ENCODE data around the gene MAMSTR. TPM values are rescaled to one million over a fixed set of nuclear protein-coding genes. Genes with fewer than 3 reads are reported as not detected.
"Not testable (repeated sequence)": the region's sequence is repeated elsewhere in the genome, so short reads cannot be mapped to it uniquely, and the experiment has no call there.

The MAMSTR gene
- total RNA-seq, 8 experiments from 2014 or later: 0.71 to 5.0 (median 1.7) TPM

DNA sequence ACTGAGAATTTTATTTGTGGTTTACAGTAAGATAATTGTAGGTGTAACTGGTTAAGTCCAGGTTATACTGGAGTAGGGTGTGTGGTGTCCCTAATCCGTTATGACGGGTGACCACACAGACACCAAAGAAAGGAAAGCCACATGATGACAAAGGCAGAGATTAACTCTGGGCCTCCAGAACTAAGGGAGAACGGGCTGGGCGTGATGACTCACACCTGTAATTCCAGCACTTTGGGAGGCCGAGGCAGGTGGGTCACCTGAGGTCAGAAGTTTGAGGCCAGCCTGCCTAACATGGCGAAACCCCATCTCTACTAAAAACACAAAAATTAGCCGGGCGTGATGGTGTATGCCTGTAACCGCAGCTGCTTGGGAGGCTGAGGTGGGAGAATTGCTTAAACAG lies 33.9 kb downstream of the MAMSTR start:
- Histone ChIP-seq H3K4me1 (replicated peaks in 1 of 2) (peaks cover 0 to 5% of the 10 kb centered on the region in 2 donors), H3K4me3 (no peak overlapping the region), H3K27ac (no peak overlapping the region)
- ATAC-seq (replicated peaks in 6 of 8): peak in 1 of 8 experiments; percentile 4
- in situ Hi-C loops (cut with MboI; ENCODE audit: low pct_unique_long_range_greater_than_20kb in 2 of 9, low sequenced_read_pairs in 9 of 9, unreplicated experiment in 9 of 9): no loop called here
- WGBS, 10 experiments: 69 to 100% (median 90%) methylated on average over 2 to 9 of the region's 9 CpGs; no CpG with 5 or more reads in 2 of the 10 experiments

DNA sequence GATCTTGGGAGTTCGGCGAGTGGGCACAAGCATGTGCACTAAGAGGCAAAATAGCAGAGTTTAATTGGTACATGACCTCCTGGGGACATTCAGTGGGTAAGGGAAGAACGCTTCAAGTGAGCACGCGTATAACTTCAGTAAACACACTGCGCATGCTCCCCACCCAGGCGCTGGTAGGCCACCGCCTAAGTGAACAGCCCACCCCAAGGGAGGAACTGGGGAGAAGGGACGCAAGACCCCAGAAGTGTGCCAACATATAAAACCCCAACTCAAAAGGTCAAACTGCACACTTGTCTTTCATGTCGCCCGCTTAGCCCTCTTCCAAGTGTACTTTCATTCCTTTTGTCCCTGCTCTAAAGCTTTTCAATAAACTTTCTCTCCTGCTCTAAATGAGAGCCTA lies 36.2 kb downstream of the MAMSTR start:
- peak in 3 of 8 experiments; percentile 25 to 59 (median 29) for ATAC-seq (replicated peaks in 6 of 8)
- in situ Hi-C loops (cut with MboI; ENCODE audit: low pct_unique_long_range_greater_than_20kb in 2 of 9, low sequenced_read_pairs in 9 of 9, unreplicated experiment in 9 of 9): no loop called here
- 20 to 94% (median 86%) methylated on average over 1 to 11 of the region's 11 CpGs; no CpG with 5 or more reads in 2 of the 10 experiments for WGBS, 10 experiments
- H3K4me1 ChIP-seq (replicated peaks in 1 of 2): peaks cover 0 to 5% of the 10 kb centered on the region in 2 donors
- H3K27ac ChIP-seq: no peak overlapping the region
- no peak overlapping the region for H3K4me3 ChIP-seq

DNA sequence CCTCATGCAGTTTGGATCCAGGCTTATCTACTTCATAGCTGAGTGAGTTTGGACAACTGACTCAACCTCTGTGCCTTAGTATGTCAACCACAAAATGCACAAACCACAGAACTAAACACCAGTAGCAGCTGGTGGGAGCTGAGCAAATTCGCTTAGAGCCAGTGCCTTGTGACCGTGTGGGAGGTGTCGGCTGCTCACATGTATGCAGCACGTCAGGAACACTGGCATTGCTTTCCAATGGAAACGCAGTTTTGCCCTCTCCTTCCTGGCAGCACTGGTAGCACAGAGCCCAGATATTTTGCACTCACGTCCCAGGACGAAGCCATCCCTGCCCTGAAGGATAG lies 38.4 kb downstream of the MAMSTR start:
- in situ Hi-C loops (cut with MboI; ENCODE audit: low pct_unique_long_range_greater_than_20kb in 2 of 9, low sequenced_read_pairs in 9 of 9, unreplicated experiment in 9 of 9): no loop called here
- Histone ChIP-seq H3K4me3 (no peak overlapping the region), H3K4me1 (replicated peaks in 1 of 2) (peaks cover 0 to 5% of the 10 kb centered on the region in 2 donors), H3K27ac (no peak overlapping the region)
- ATAC-seq (replicated peaks in 6 of 8): peak in 3 of 8 experiments; percentile 49 to 75 (median 65)
- 7 to 82% (median 59%) methylated on average over 3 to 6 of the region's 7 CpGs; no CpG with 5 or more reads in 7 of the 10 experiments for WGBS, 10 experiments

DNA sequence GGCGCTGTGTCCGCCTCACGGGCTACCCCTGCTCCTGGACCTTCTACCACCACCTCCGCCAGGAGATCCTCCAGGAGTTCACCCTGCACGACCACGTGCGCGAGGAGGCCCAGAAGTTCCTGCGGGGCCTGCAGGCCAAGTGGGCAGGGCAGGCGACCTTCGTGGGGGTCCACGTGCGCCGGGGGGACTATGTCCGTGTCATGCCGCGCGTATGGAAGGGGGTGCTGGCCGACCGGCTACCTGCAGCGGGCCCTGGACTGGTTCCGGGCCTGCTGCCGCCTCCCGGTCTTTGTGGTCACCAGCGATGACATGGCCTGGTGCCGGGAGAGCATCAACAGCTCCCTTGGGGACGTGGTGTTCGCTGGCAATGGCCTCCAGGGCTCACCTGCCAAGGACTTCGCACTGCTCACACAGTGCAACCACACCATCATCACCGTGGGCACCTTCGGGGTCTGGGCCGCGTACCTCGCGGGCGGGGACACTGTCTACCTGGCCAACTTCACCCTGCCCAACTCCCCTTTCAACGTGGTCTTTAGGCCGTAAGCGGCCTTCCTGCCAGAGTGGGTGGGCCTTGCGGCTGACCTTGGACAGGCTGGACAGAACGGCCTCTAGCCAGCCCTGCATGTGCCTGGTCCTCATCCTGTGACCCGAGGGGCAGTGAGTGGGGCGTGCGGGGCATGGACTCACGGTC lies 38.9 kb downstream of the MAMSTR start:
- Histone ChIP-seq H3K4me1 (replicated peaks in 1 of 2) (peaks cover 2 to 8% of the 10 kb centered on the region in 2 donors), H3K4me3 (no peak overlapping the region), H3K27ac (no peak overlapping the region)
- ATAC-seq (replicated peaks in 6 of 8): peak in 1 of 8 experiments; percentile 9
- in situ Hi-C loops (cut with MboI; ENCODE audit: low pct_unique_long_range_greater_than_20kb in 2 of 9, low sequenced_read_pairs in 9 of 9, unreplicated experiment in 9 of 9): no loop called here
- 62 to 98% (median 80%) methylated on average over 1 to 9 of the region's 45 CpGs; no CpG with 5 or more reads in 7 of the 10 experiments for WGBS, 10 experiments

DNA sequence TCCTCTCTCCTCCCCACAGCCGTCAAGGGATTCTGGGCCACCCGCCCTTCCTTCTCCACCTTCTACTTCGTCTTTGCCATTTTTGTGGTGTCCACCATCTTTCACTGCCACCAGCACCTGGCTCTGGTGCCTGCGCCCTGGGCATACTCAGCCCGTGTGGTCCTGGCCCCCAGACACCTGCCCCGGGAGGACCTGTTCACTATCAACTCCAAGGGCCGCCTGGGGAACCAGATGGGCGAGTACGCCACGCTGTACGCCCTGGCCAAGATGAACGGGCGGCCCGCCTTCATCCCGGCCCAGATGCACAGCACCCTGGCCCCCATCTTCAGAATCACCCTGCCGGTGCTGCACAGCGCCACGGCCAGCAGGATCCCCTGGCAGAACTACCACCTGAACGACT lies 39.5 kb downstream of the MAMSTR start:
- H3K4me1 ChIP-seq (replicated peaks in 1 of 2): peaks cover 6 to 13% of the 10 kb centered on the region in 2 donors
- WGBS, 10 experiments: 58 to 100% (median 90%) methylated on average over 1 to 4 of the region's 19 CpGs; no CpG with 5 or more reads in 6 of the 10 experiments
- H3K27ac ChIP-seq; in situ Hi-C loops (cut with MboI; ENCODE audit: low pct_unique_long_range_greater_than_20kb in 2 of 9, low sequenced_read_pairs in 9 of 9, unreplicated experiment in 9 of 9); H3K4me3 ChIP-seq; ATAC-seq (replicated peaks in 6 of 8): not testable (repeated sequence)

DNA sequence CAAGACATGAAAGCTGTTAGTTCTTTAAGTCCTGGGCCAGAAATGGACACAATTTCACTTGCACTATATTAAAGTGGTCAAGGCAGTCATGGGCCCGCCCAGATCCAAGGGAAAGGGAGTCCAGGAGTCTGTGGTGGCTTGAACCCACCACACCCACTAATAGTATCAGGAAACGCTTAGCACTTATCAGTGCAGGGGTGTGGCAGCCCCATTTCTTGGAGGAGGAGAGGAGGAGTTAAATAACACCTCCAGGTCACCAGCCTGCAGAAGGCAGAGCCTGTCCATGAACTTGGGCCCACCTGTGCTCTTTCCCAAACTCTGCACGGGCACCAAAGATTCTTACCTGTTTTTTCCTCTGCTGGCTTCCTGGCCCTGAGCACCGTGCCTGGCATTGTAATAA lies 41.3 kb downstream of the MAMSTR start:
- Histone ChIP-seq H3K4me1 (replicated peaks in 1 of 2) (peaks cover 16 to 25% of the 10 kb centered on the region in 2 donors), H3K27ac (no peak overlapping the region), H3K4me3 (no peak overlapping the region)
- peak in 2 of 8 experiments; percentile 54 to 59 for ATAC-seq (replicated peaks in 6 of 8)
- 68 to 86% (median 80%) methylated on average over 1 to 4 of the region's 4 CpGs; no CpG with 5 or more reads in 7 of the 10 experiments for WGBS, 10 experiments
- in situ Hi-C loops (cut with MboI; ENCODE audit: low pct_unique_long_range_greater_than_20kb in 2 of 9, low sequenced_read_pairs in 9 of 9, unreplicated experiment in 9 of 9): no loop called here

DNA sequence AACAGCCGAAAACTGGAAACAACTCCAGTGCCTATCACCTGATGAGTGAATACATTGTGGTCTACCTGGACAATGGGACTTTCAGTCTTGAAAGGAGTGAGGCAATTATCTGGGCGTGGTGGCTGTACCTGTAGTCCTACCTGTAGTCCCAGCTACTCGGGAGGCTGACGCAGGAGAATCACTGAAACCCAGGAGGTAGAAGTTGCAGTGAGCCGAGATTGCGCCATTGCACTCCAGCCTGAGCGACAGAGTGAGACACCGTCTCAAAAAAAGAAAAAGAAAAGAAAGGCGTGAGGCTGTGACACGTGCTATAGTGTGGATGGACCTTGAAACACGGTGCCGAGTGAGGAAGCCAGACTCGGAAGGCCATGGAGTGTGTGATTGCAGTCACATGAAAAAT lies 42.6 kb downstream of the MAMSTR start:
- peaks cover 21 to 27% of the 10 kb centered on the region in 2 donors for H3K4me1 ChIP-seq (replicated peaks in 1 of 2)
- no peak overlapping the region for H3K27ac ChIP-seq
- no peak for ATAC-seq (replicated peaks in 6 of 8)
- no peak overlapping the region for H3K4me3 ChIP-seq
- in situ Hi-C loops (cut with MboI; ENCODE audit: low pct_unique_long_range_greater_than_20kb in 2 of 9, low sequenced_read_pairs in 9 of 9, unreplicated experiment in 9 of 9): no loop called here
- 48 to 95% (median 84%) methylated on average over 1 to 12 of the region's 13 CpGs; no CpG with 5 or more reads in 3 of the 10 experiments for WGBS, 10 experiments

DNA sequence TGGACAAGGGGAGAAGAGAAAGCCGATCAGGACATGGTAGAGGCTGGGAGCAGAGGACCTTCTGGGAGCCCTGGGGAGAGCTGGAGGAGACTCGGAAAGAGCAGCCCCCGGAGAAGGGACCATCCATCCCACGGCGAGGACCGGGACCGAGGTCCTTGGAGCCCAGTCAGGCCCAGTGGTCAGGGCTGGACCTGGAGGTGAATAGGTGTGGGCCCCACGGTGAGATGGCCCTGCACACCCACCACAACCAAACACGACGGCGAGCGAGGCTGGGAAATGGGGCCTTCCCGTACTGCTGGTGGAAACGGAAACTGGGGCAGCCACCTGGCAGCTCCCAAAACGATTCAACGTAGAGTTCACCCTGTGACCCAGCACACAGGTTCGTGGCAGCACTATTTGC lies 43.0 kb downstream of the MAMSTR start:
- no peak overlapping the region for H3K27ac ChIP-seq
- in situ Hi-C loops (cut with MboI; ENCODE audit: low pct_unique_long_range_greater_than_20kb in 2 of 9, low sequenced_read_pairs in 9 of 9, unreplicated experiment in 9 of 9): no loop called here
- peaks cover 21 to 28% of the 10 kb centered on the region in 2 donors for H3K4me1 ChIP-seq (replicated peaks in 1 of 2)
- ATAC-seq (replicated peaks in 6 of 8): no peak
- 68 to 83% methylated on average over 6 to 10 of the region's 17 CpGs; no CpG with 5 or more reads in 8 of the 10 experiments for WGBS, 10 experiments
- no peak overlapping the region for H3K4me3 ChIP-seq

DNA sequence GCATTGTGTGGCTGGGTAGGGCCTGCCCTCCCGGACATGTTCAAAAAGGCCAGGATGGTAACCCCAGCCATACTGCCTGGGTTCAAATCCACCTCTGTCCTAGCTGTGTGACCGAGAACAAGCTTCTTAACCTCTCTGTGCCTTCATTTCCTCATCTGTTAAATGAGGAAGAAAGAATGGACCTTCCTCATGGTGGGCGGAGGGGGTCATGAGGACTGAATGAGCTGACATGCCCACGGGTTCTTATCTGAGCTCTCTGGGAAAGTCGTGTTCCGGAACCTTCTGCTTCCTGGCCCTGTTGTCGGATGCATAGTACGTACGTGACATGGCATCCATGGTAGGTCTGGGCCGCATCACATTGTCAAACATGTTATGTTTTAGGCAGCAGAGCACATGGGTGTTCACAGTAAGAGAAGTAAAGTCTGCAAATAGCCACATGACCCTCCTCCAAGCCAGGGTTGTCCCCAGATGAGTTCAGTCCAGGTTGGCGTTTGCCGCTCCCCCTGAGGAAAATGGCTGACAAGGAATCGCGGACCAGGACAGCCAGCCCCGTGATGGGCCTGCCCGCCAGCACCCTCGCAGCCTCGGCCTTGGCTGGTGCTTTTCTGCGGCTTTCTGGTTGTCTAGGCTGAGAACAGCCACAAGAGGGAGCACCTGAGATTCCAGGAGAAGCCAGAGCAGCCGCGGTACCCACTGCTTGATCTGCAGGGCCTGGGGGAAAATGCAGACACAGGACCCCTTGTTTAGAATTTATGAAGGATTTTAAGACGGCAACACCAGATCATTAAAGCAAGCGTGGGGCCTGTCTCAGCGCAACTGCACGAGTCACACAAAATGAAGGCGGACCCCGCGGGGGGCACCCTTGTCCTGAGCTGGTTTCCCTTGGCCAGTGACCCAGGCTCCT lies 44.4 kb downstream of the MAMSTR start:
- peaks cover 29 to 36% of the 10 kb centered on the region in 2 donors for H3K4me1 ChIP-seq (replicated peaks in 1 of 2)
- no peak overlapping the region for H3K4me3 ChIP-seq
- no peak overlapping the region for H3K27ac ChIP-seq
- ATAC-seq (replicated peaks in 6 of 8): peak; percentile 86 to 97 (median 89)
- 0 to 100% (median 40%) methylated on average over 1 to 13 of the region's 28 CpGs; no CpG with 5 or more reads in 1 of the 10 experiments for WGBS, 10 experiments
- in situ Hi-C loops (cut with MboI; ENCODE audit: low pct_unique_long_range_greater_than_20kb in 2 of 9, low sequenced_read_pairs in 9 of 9, unreplicated experiment in 9 of 9): no loop called here

DNA sequence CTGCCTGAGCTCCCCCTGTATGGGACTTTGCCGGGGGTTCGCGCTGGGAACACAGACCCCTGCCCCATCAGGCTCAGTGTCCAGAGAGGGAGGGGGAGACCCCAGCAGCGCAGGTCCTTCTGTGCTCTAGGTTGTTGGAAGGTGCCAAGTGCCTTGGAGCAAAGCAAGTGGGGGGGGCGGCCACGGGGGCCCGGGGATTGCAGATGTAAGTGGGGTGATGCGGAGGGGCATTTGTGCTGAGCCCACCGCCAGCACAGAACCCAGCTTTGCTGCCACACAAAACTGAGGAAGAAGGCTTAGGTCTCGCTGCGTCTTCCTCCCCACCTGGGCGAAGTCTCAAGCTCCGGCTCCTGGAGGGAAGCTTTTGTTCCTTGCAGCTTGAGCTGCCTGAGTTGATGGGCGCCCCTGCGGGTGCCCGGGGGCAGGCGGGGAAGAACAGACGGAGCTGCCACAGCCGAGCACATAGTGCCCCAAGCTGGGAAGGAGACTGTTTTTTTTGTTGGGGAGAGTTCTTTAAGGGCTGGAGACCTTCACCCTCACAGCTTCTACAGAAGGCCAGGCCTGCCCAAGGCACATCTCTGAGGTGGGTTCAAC lies 45.2 kb downstream of the MAMSTR start:
- Histone ChIP-seq H3K4me1 (replicated peaks in 1 of 2) (peaks cover 29 to 36% of the 10 kb centered on the region in 2 donors), H3K4me3 (no peak overlapping the region), H3K27ac (no peak overlapping the region)
- 97 to 100% methylated on average over 5 to 6 of the region's 19 CpGs; no CpG with 5 or more reads in 8 of the 10 experiments for WGBS, 10 experiments
- in situ Hi-C loops (cut with MboI; ENCODE audit: low pct_unique_long_range_greater_than_20kb in 2 of 9, low sequenced_read_pairs in 9 of 9, unreplicated experiment in 9 of 9): no loop called here
- ATAC-seq (replicated peaks in 6 of 8): no peak

DNA sequence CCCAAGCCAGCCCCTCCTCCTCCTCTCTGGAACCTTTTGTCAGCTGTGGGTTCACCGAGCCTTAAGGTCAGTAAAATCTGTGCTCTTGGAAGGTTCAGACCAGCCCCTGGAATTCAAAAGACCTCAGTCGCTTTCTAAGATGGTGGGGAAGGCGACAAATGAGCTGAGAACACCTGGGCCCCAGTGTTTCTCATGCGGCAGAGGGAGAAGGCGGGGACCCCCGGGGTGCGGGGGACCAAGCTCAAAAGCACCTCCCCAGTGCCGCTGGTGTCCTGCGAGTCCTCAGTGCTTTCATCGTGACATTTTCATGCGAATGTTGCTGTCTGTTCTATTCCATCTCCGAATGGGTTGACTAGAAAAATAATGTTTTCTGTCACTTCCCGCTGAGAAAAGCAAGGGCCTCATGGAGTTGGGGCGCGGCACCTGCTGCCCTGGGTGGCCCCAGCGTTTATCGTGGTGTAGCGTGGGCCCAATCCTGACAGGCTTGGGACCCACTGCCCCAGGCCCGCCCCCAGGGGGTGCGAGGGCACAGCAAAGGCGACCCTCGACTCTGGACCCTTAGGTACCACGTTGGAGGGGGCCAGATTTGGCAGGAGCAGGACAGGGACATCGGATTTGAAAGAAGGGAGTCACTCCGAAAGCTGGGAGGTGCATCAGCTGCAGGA lies 46.0 kb downstream of the MAMSTR start:
- Histone ChIP-seq H3K4me1 (replicated peaks in 1 of 2) (peaks cover 29 to 36% of the 10 kb centered on the region in 2 donors), H3K4me3 (no peak overlapping the region), H3K27ac (no peak overlapping the region)
- 41 to 100% (median 63%) methylated on average over 1 to 18 of the region's 25 CpGs; no CpG with 5 or more reads in 2 of the 10 experiments for WGBS, 10 experiments
- no peak for ATAC-seq (replicated peaks in 6 of 8)
- in situ Hi-C loops (cut with MboI; ENCODE audit: low pct_unique_long_range_greater_than_20kb in 2 of 9, low sequenced_read_pairs in 9 of 9, unreplicated experiment in 9 of 9): no loop called here

DNA sequence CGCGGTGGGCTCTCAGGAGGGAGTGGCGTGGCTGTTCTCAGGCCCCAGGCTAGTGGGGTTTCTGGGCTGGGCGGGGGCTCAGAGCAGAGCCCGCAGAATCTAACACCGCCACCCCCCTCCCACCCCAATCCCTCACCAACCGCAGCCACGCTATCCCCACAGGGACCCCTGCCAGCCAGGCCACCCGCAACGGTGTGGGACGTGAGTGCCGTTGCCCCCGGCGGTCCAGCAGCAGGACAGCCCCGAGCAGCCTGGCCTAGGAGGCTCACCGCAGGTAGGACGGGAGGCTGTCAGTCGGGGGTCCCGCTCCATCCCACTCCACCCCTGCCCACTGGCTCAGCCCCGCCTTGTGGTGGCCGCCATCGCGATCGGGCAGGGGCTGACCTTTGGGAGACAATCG lies 46.5 kb downstream of the MAMSTR start, which contains the start of gene NTN5:
NTN5 (minus strand) TSS at position 24 of the 400 bp plus-strand sequence. CDS start 2,031 bp downstream, outside the sequence.
- no CpG with 5 or more reads among the region's 25 CpGs for WGBS, 10 experiments
- peaks cover 29 to 36% of the 10 kb centered on the region in 2 donors for H3K4me1 ChIP-seq (replicated peaks in 1 of 2)
- no peak for ATAC-seq (replicated peaks in 6 of 8)
- in situ Hi-C loops (cut with MboI; ENCODE audit: low pct_unique_long_range_greater_than_20kb in 2 of 9, low sequenced_read_pairs in 9 of 9, unreplicated experiment in 9 of 9): no loop called here
- no peak within 1 kb of the TSS for H3K27ac ChIP-seq
- no peak within 1 kb of the TSS for H3K4me3 ChIP-seq

All from motor neuron (in vitro differentiated cells).